Activated CD8-positive, alpha-beta memory T cell treated with anti-CD3 and anti-CD28 coated beads, Interleukin-2, amount 50 U/mL, for 48 hours (primary cell): ENCODE results near the gene MBD3L5.
"Not testable (repeated sequence)": the region's sequence is repeated elsewhere in the genome, so short reads cannot be mapped to it uniquely, and the experiment has no call there.

Experiments
- DNase-seq: peaks from one replicate; pipeline ENCODE4 v3.0.0-alpha.2; 2020

The MBD3L5 gene

DNA sequence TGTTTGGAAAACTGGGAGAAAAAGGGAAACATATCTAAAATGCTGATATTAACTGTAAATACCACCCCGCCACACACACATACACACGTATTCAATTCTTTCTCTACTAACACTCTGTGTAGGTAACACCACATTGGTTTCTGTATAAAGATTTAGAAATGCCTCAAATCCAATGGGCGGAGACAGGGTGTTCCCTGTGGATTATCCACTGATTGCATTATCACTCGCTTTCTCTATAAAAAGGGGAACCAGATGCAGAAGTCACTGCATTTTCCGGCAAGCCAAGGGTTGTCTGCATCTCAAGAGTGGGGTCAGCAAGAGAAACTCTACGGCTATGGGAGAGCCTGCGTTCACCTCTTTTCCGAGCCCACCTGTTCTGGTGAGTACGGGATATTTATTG is at the start of gene MBD3L5:
Gene MBD3L5, plus strand, starts transcription at position 301 of the 400 bp plus-strand sequence. Its CDS starts 34 bp downstream, at position 335.
- DNase-seq, result not testable (repeated sequence)

DNA sequence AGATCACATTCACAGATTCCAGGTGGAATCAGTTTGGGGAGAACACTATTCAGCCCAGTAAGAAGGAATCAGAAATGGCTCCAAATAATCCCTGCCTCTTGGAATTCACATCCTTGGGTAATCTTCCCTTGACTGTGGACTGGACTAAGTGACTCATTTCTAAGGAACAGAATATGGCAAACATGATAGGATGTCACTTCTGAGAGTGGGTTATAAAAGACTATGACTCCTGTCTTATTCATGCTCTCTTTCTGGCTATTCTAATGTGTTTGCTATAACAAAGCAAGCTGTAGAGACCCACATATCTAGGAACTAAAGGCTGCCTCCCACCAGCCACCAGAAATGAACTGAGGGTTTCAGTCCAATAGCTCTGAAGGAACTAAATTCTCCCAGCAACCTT is 46.9 kb upstream of the MBD3L5 start:
- DNase-seq, result no peak

DNA sequence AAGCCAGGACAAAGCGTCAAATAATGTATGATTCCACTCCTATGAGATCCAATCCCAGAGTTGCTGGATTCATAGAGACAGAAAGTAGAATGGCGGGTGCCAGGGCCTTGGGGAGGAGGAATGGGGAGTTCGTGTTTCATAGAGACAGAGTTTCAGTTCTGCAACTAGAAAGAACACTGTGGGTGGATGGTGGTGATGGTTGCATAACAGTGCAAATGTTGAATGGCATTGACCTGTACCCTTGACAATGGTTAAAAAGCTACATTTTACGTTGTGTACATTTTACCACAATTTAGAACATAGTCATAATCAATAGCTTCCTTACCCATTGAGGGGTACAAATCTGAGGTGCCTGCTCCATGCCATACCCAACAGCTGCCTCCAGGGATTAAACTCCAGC is 42.5 kb upstream of the MBD3L5 start:
- DNase-seq, result no peak

GRCh38 chr19:6988257-6988656 is 42.1 kb upstream of the MBD3L5 start:
- DNase-seq, result no peak

GRCh38 chr19:6995054-6995453 is 35.3 kb upstream of the MBD3L5 start:
- DNase-seq, result no peak

DNA sequence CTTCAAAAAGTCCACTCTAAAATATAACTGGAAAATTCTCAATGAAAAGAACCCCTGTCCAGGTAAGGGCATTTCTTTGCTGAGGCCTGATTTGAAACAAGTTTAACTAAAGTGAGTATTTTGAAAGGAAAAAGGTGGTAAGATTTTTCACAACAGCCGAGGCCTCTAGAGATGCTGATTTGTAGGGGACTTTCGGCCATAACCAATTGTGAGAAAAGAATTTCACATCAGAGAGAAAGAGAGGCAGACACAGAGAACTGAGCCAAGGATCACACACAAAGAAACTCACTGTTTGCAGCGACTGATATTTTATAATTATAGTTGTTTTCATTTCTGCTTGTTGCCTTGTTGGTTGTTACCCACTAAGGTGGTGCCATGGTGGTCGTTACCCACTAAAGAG is 33.6 kb upstream of the MBD3L5 start:
- no peak for DNase-seq

- DNase-seq, result no peak
Measured at GRCh38 chr19:6997679-6998445, 32.5 kb upstream of the MBD3L5 start.

DNA sequence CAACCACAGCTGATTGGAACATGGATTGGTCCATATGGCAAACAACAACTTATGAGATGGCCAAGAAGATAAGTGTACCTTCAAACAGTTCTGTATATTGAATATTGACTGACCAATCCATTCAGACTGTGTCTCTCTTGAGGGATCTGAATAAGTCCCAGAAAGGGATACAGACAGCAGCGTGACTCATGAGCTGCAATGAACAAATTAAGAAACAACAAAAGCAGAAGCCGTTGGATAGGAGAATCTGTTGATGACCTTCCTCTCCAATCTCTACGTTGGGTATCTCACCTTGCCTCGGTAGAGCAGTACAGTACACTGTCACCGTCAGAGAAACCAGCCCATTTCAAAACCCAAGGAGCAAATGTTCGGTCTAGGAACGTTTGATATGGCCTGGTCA is 30.4 kb upstream of the MBD3L5 start:
- DNase-seq, result no peak

DNA sequence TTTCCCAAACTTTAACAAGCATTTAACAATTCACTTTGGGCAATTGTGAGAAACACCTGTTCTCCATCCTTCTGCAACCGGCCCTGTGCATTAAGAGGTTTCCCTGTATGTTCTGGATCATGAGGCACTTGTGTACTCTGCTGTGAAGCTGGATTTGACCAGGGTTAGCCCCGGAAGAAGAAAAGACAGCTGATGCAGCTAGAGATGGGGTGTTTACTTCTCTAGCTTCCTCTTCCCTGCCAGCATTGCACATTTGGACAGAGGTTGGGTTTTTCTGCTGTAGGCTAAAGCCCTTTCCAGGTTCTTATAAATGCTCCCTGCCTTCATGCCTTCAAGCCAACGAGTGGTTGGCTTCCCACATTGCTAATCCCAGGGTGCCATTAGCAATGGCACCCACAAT is 30.0 kb upstream of the MBD3L5 start:
- no peak for DNase-seq

DNA sequence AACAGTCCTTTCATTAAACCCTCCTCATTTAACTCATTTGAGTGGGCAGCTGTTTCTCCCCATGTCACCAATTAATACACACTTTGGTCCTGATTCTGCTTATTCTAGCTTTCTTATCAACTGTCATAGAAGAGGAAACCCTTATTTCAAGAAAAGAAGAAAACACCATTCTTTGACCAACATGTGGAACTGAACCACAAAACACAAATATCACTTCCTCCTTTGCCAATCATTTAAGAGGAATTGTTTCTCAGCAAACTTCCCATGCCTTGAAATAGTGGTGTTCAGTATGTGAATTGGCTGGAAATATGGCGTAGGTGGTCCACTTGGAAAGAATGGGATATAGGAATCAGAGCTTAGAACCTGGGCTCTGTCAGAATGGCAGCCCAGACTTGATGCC is 29.6 kb upstream of the MBD3L5 start:
- no peak for DNase-seq

DNA sequence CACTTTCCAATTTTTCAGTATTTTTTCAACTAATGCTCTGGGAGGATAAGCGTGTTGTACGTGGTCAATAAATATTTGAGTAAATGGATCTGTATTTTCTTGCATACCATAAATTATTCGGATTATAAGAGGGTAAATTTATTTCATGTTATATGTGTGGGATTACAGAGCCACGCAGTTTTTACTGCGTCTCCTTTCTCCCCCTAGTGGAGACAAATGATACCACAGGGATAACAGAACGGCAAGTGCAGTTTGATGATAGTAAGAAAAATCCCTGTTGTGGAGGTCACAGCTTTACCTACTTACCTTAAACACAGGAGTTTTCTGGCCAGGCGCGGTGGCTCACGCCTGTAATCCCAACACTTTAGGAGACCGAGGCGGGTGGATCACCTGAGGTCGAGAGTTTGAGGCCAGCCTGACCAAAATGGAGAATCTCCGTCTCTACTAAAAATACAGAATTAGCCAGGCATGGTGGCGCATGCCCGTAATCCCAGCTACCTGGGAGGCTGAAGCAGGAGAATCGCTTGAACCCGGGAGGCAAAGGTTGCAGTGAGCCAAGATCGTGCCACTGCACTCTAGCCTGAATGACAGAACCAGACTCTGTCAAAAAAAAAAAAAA is 26.0 kb upstream of the MBD3L5 start:
- DNase-seq, result no peak

DNA sequence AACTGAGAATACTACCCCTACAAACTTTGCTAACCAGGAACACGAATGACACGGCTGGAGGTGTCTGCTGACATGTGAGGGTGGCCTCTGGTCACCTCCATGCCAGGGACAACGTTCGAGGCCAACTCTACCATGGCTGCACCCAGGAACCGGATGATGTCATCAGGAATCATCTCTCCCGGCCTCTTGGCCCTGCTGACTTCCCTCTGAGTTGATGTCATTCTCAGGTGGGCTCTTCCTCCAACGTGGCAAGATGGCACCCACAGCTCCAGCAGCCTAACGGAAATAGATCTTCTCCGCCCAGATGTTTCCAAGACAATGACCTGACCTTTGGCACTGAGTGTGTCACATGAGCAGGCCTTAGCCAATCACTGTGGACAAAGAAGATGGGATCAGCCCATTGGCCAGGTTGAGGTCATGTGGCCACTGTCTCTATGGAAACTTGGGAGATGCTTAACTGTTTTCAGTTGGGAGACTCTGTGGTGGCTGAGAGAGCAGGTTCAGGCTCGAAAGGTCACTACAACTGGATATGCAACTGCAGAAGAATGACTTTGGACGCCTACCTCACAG is 24.2 kb upstream of the MBD3L5 start:
- DNase-seq, result no peak

DNA sequence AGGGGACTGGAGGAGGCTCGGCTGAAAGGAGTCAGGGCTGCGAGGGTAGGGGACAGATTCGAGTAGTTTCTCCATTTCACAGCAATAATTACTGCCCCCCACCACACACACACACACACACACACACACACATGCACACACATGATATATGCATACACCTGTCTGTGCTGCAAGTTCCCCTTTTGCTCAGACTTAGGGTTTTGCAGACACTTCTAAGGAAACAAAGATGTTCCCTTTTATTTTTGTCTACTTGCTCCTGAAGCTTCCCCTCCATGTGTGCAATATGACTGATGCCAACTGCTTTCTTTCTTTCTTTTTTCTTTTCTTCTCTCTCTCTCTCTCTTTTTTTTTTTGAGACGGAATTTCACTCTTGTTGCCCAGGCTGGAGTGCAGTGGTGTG is 22.5 kb upstream of the MBD3L5 start:
- DNase-seq, result no peak

DNA sequence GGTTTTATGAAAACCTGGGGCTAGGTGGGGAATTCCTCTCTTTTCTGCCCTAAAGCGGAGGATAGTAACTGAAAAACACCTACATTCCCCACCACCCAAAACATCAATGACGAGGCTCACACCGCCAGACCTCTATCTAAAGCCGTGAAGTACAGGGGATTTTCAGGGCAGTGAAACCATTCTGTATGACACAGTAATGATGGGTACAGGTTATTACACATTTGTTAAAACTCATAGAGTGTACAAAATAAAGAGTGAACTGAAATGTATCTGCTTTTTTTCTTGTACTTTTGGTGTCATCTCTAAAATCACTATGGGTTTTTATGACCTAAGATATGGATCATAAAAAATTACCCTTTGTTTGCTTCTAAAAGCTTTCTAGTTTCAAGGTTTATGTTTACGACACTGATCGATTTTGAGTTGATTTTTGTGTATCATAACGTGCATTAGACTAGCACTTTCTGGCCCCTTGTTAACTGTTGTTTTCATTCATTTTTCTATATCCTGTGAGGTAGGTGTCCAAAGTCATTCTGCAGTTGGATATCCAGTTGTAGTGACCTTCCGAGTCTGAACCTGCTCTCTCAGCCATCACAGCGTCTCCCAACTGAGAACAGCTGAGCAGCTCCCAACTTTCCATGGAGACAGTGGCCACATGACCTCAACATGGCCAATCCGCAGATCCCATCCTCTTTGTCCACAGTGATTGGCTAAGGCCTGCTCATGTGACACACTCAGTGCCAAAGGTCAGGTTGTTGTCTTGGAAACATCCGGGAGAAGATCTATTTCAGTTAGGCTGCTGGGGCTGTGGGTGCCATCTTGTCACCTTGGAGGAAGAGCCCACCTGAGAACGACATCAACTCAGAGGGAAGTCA is 19.4 kb upstream of the MBD3L5 start:
- DNase-seq, result no peak

DNA sequence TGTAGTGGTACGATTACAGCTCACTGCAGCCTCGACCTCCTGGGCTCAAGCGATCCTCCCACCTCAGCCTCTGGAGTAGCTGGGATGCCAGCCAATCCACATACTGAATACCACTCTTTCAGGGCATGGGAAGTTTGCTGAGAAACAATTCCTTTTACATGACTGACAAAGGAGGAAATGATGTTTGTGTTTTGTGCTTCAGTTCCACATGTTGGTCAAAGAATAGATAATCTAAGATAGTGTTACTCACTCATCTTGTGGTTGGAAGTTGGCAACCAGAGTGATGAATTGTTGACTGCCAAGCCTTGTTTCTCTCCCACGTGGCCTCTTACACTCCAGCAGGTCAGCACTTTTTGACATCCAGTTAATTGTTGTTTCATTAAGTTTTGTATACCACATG is 16.7 kb upstream of the MBD3L5 start:
- no peak for DNase-seq

GRCh38 chr19:7018828-7019227 is 11.6 kb upstream of the MBD3L5 start:
- no peak for DNase-seq

DNA sequence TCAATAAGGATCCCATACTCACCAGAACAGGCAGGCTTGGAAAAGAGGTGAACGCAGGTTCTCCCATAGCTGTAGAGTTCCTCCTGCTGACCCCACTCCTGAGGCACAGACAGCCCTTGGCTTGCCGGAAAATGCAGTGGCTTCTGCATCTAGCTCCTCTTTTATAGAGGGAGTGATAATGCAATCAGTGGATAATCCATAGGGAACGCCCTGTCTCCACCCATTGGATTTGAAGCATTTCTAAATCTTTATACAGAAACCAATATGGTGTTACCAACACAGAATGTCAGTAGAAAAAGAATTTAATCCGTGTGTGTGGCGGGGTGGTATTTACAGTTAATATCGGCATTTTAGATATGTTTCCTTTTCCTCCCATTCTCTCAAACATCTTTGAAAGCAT is 9.0 kb upstream of the MBD3L5 start, which contains the start of gene MBD3L2B:
Gene MBD3L2B, minus strand, starts transcription at position 101 of the 400 bp plus-strand sequence. Its CDS starts 34 bp downstream, at position 67.
- not testable (repeated sequence) for DNase-seq

GRCh38 chr19:7028790-7029189 is 1.6 kb upstream of the MBD3L5 start:
- DNase-seq, result not testable (repeated sequence)

DNA sequence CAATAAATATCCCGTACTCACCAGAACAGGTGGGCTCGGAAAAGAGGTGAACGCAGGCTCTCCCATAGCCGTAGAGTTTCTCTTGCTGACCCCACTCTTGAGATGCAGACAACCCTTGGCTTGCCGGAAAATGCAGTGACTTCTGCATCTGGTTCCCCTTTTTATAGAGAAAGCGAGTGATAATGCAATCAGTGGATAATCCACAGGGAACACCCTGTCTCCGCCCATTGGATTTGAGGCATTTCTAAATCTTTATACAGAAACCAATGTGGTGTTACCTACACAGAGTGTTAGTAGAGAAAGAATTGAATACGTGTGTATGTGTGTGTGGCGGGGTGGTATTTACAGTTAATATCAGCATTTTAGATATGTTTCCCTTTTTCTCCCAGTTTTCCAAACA is 9.7 kb downstream of the MBD3L5 start, which contains the start of gene MBD3L4:
Gene MBD3L4, minus strand, starts transcription at position 101 of the 400 bp plus-strand sequence. Its CDS starts 35 bp downstream, at position 66.
- DNase-seq, result not testable (repeated sequence)

DNA sequence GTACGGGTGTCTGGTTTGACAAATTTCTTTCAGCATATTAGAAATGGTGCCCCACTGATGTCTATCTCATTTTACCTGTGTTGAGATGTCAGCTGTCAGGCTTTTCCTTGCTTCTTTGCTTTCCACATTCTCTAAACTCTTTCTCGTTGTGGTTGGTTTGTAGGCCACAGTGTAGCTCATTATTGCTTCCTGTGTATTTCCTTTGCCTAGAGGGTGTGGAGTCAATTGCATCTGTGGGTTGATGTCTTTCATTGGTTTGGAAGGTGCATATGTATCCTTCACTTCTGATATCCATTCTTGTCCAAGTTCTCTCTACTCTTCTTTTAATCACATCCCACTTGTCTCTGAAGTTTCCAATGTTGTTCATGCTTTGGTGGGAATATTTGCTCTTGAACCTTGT is 11.2 kb downstream of the MBD3L5 start:
- DNase-seq, result not testable (repeated sequence)

GRCh38 chr19:7049021-7049420 is 18.6 kb downstream of the MBD3L5 start, which contains the start of gene MBD3L2:
Gene MBD3L2 (plus strand): TSS chr19:7049321. CDS start chr19:7049374, 53 bp downstream.
- not testable (repeated sequence) for DNase-seq

GRCh38 chr19:7051421-7051820 is 21.0 kb downstream of the MBD3L5 start:
- not testable (repeated sequence) for DNase-seq

- DNase-seq, result not testable (repeated sequence)
Measured at GRCh38 chr19:7052896-7053295, 22.5 kb downstream of the MBD3L5 start.
